Right cardiac atrium (tissue), 5 donors: ENCODE data around the gene TMEM18. TPM values are rescaled to one million over a fixed set of nuclear protein-coding genes. Genes with fewer than 3 reads are reported as not detected.
A peak's percentile ranks its signal among the peaks of the same experiment; 100 is the strongest.

Source experiments
- ATAC-seq, 2 donors: fragments of 200-7000 bp; cut with Tn5 transposase; one replicate each; pipeline versions ENCODE4 v1.8.0 to v1.9.1; 2020; ENCODE audit warnings: moderate library complexity in 2 of 2, mild to moderate bottlenecking in 1 of 2
- DNase-seq, 3 donors: peaks; one replicate each; pipeline ENCODE4 v3.0.0-alpha.2; 2020
- H3K27ac ChIP-seq: one replicate; pipeline ENCODE4 v1.5.1; 2013; ENCODE audit warnings: mild to moderate bottlenecking, low read length, control low read depth, moderate library complexity
- H3K27me3 ChIP-seq: one replicate; pipeline ENCODE4 v1.6.1; 2013; ENCODE audit not compliant: control insufficient read depth, insufficient read depth
- H3K4me1 ChIP-seq: one replicate; pipeline ENCODE4 v1.6.1; 2013; ENCODE audit warnings: low read length; ENCODE audit not compliant: control insufficient read depth, insufficient read depth
- H3K4me3 ChIP-seq: one replicate; pipeline ENCODE4 v1.5.1; 2013; ENCODE audit warnings: low read length, control low read depth
- H3K9me3 ChIP-seq: one replicate; pipeline ENCODE4 v1.6.1; 2013; ENCODE audit warnings: low read length; ENCODE audit not compliant: control insufficient read depth
- WGBS: extraction: QIAGEN DNeasy Blood & Tissue Kit; methylation state at CpG from one replicate; pipeline ENCODE4 v1.1.7; 2013; 5-methylcytosine and 5-hydroxymethylcytosine counted together
- intact Hi-C, 4 donors: fragments of 100-400 bp; cut with DNase I; formaldehyde crosslinking; loops; one replicate each; pipeline versions ENCODE4 v1.11.0 to v1.14.0; 2022 to 2023
- polyA plus RNA-seq: library from polyadenylated mRNA; stranded (reverse); fragments of 200-250 nt; gene quantifications from one replicate; pipeline ENCODE4 v1.2.3, GENCODE V29; 2013
- total RNA-seq, 4 donors: library from RNA; stranded (reverse); fragmentation: NEBNext Ultra II Directional; extraction: Animal tissue kit (Norgen Biotek cat#: 25700); gene quantifications; one replicate each; pipeline ENCODE4 v1.2.1, GENCODE V29; 2021
- donor health status: healthy with polysubstance abuse.
- donor health status: DM: no; HTN: yes; CAD: no.
- donor health status: DM: no; HTN: no; CAD: no.
- donor health status: DM: no; HTN: yes; CAD: no; lungs with severe emphysema.
- donor health status: DM: yes; HTN: yes; CAD: no.

The TMEM18 gene
- total and polyA plus RNA-seq, 5 donors: 10.6 to 16.4 (median 14.8) TPM

DNA sequence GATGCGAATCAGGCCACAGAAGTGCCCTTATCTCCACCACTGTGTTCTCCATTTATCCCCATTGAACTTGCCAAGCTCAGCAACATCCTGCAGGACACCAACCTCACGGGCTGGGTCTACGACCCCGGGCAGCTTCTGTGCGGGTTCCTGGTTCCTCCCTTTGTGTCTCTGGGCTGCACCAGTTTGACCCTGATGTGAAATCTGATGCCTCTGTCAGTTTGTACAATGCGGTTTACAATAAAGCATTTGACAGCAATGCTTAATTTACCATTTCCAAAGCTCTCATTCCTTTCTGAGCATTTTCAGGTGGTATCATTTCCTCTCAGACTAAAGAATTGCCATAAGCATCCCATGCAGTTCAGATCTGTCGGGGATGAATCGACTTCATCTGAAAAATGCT is 3.3 kb upstream of the TMEM18 start:
- 89% methylated on average over 8 of the region's 8 CpGs for WGBS
- H3K27ac ChIP-seq: no peak overlapping the region
- H3K4me3 ChIP-seq: no peak overlapping the region
- no peak for DNase-seq
- no peaks in the 10 kb centered on the region for H3K9me3 ChIP-seq
- no peak for ATAC-seq
- no peaks in the 10 kb centered on the region for H3K27me3 ChIP-seq
- intact Hi-C loops: no loop called here
- H3K4me1 ChIP-seq: no peaks in the 10 kb centered on the region

DNA sequence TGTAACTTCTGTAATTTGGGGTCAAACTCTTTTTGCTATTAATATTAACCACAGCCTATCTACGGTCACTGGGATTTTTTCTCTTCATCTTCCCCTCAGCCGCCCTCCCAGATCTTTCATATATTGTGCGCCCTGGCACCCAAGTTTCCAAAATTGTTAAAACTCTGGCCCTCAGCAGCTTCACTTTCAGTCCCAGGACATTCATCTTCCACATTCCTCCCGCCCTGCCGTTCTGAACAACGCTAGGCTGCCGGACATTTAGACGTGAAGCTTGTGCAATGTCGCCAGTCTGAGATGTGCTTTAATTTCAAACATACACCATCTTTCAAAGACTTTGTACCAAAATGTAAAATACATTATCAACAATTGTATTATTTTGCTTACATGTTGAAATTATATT is 1.8 kb upstream of the TMEM18 start:
- Histone ChIP-seq H3K4me3 (no peak overlapping the region), H3K9me3 (no peaks in the 10 kb centered on the region), H3K27me3 (no peaks in the 10 kb centered on the region), H3K4me1 (no peaks in the 10 kb centered on the region), H3K27ac (no peak overlapping the region)
- no peak for DNase-seq
- 91% methylated on average over 9 of the region's 9 CpGs for WGBS
- no peak for ATAC-seq
- intact Hi-C loops: no loop called here

DNA sequence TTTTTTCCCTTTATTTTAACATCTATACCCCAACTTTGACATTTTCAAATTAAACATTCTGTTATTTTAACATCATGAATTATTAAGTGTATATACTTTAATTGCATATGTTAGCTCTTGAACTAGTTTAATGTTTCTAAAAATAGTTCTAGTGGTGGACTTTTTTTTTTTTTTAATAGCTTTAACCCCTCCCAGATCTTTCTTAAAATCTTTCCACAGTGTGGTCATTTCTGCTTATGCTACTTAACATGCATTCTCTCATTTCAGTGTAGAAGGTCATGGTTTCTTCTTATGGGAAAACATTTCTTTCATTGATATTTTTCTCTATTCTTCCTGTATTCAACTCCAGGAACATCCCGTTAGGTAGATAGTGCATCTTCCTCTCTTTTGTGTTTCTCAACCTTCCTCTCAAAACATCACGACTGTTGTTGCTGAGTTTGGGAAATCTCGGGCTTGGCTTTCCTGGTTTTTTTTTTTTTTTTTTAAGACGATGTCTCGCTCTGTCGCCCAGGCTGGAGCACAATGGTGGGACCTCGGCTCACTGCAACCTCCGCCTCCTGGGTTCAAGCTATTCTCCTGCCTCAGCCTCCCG is 849 bp upstream of the TMEM18 start:
- ATAC-seq: no peak
- 64% methylated on average over 9 of the region's 9 CpGs for WGBS
- intact Hi-C loops: no loop called here

DNA sequence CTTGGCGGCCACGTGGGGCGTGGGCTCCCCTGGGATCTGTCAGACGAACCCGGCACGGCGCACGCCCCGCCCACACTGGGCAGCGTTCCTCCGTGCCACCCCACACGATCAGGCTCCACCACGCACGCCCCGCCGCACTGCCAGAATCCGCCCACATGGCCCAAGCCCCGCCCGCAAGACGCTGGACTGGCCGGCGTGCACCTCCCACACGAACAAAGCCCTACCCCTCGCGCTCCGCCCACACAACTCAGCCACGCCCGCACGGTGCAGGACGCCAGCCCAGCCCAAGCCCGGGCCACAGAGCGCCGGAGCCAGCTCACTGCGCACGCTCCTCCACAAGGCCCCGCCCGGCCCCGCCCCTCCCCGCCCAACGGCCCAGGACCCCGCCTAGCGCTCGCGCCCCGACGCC is 555 bp downstream of the TMEM18 start:
- Histone ChIP-seq H3K27me3 (no peaks in the 10 kb centered on the region), H3K4me3 (peak overlapping the region; percentile 72), H3K27ac (no peak overlapping the region), H3K4me1 (no peaks in the 10 kb centered on the region), H3K9me3 (no peaks in the 10 kb centered on the region)
- intact Hi-C loops: no loop called here
- peak; percentile 99 to 100 (median 100) for DNase-seq
- under 1% methylated on average over 46 of the region's 46 CpGs for WGBS
- peak; percentile 95 to 97 for ATAC-seq

More for the DNA sequence above, 849 bp upstream of the TMEM18 start:
- Histone ChIP-seq H3K4me3 (peak overlapping the region; percentile 72), H3K9me3 (no peaks in the 10 kb centered on the region), H3K4me1 (no peaks in the 10 kb centered on the region), H3K27me3 (no peaks in the 10 kb centered on the region), H3K27ac (no peak overlapping the region)
- DNase-seq: no peak

DNA sequence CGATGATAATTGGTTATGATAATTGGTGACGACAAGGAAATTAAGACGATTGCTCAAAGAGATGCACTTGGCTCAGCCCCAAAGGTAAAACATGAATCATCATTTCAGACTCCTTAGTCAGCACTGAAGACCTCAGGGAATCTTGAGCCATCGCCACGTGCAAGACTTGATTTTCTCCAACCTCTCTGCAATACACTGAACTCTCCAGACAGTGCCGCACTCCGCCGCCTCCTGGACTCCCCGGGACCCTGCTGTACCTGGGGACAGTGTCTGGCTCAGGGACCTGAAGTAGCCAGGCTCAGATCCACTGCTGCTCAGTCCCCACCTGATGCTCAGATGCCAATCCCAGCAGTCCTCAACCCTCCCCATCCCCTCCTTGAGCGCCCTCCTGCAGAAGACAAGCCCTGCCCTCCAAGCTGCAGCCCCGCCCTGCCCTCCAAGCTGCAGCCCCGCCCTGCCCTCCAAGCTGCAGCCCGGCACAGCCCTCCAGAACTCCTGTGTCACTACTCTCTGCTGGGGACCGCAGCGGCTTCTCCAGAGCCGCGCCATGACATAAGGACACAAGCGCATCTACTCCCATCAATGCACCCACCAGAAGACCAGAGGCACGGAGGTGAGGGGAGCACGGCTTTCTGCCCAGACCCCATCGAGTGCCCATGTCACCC is 1.1 kb downstream of the TMEM18 start:
- WGBS: 23% methylated on average over 21 of the region's 21 CpGs
- ATAC-seq (peak; percentile 20 to 35), DNase-seq (peak in 2 of 3 donors; percentile 55 to 76)
- Histone ChIP-seq H3K4me1 (no peaks in the 10 kb centered on the region), H3K4me3 (peak overlapping the region; percentile 21), H3K9me3 (no peaks in the 10 kb centered on the region), H3K27ac (no peak overlapping the region), H3K27me3 (no peaks in the 10 kb centered on the region)
- intact Hi-C loops: no loop called here

DNA sequence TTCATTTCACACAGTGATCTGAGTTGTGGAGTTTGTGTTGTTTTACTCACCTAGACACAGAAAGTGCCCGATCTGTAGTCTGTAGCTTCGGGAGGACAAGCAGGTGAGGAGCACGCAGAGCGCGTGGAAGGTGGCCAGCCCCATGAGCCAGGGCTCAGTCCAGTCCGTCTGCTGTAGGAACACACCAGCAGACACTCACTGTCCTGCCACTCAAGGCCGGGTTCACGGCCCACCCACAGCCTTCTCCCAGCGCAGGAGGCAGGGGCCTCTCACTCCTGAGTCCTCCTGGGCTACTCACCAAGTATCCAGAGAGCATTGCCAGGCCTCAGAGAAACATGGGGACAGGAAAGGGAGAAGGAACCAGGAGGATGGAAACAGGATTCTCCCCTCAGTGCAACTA is 1.7 kb downstream of the TMEM18 start:
- H3K4me1 ChIP-seq: no peaks in the 10 kb centered on the region
- H3K27ac ChIP-seq: no peak overlapping the region
- H3K9me3 ChIP-seq: no peaks in the 10 kb centered on the region
- intact Hi-C loops: no loop called here
- H3K27me3 ChIP-seq: no peaks in the 10 kb centered on the region
- no peak overlapping the region for H3K4me3 ChIP-seq
- ATAC-seq (no peak), DNase-seq (peak in 1 of 3 donors; percentile 65)
- WGBS: 91% methylated on average over 9 of the region's 9 CpGs

DNA sequence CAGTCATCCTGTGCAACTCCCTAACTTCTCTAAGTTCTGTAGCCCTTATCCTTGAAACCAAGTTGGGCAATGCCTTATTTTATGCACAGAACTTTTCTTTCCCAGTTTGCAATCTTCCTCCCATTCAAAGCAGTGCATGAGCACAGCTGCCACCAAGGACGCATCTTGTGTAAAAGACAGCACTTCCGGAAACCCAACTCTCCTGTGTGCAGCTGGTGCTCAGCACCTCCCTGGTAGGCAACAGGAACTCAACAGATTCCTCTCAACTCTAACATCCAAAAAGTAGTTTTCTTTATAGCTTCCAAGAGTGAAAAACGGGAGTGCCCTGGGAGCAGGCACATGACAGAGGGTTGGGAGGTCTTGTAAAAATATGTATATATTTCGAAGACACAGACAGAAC is 2.2 kb downstream of the TMEM18 start:
- no peaks in the 10 kb centered on the region for H3K27me3 ChIP-seq
- no peak overlapping the region for H3K4me3 ChIP-seq
- intact Hi-C loops: no loop called here
- no peaks in the 10 kb centered on the region for H3K9me3 ChIP-seq
- 90% methylated on average over 4 of the region's 4 CpGs for WGBS
- no peak overlapping the region for H3K27ac ChIP-seq
- ATAC-seq: no peak
- no peak for DNase-seq
- no peaks in the 10 kb centered on the region for H3K4me1 ChIP-seq

DNA sequence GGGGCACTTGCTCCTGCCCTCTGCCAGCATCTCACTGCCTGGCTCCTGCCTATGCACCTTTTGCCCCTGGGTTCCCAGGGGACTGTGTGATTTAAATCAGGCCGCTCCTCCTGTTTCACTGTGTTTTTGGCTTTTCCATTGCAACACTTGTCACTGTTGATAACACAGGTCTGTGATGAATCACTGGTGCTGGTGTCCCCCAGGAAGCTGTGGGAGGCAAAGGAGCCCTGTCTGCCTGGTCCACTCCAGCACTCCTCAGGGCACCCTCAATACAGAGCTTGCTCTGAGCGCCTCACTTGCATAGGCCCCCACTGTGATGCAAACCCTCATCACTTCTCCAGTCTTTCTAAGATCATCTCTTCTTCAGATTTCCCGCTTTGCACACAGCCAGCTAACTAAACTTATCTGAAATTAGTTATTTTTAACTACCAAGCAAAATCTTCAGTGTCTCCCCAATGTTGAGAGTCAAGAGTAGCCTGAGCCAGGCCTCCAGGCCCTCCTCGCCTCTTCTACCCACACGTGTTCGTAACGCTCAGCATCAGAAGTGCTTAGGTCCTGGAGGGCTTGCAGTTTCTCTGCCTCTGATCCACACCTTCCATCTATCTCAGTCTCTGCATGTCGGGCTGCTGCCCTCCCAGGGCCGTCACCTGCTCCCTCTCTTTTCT is 2.8 kb downstream of the TMEM18 start:
- Histone ChIP-seq H3K9me3 (no peaks in the 10 kb centered on the region), H3K27me3 (no peaks in the 10 kb centered on the region), H3K4me1 (no peaks in the 10 kb centered on the region), H3K4me3 (no peak overlapping the region), H3K27ac (no peak overlapping the region)
- intact Hi-C loops: no loop called here
- no peak for DNase-seq
- WGBS: 78% methylated on average over 9 of the region's 9 CpGs
- no peak for ATAC-seq

DNA sequence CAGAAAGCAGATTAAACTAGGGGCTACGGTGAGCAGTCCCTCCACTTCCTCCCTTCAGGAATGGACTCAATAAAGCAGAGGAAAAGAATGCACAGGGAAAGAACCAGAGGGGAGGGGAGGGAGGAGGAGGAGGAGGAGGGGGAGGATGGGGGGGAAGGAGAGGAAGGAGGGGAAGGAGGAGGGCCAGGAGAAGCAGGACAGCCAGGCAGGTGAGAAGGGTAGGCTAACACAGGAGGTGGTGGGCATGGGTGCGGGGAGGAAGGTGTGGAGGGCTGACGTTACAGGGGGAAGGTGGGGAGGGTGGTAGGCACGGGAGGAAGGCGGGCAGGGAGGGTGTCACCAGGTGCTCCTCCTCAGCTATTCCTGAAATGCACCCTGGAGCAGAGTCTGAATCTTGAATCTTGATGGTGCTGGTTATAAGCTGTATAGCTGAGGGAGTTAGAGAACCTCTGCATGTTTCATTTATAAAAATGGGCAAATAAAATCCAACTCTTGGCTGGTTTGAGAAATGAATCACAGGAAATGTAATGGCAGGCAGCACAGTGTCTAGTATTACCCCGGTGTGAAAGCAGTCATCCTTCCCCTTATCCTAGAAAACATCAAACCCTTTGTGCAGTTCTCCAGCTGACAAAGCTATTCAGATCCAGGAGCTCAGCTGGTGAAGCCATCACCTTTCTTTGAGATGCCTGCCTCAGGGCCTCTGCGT is 3.4 kb downstream of the TMEM18 start:
- ATAC-seq: no peak
- H3K4me1 ChIP-seq: no peaks in the 10 kb centered on the region
- no peaks in the 10 kb centered on the region for H3K27me3 ChIP-seq
- H3K9me3 ChIP-seq: no peaks in the 10 kb centered on the region
- intact Hi-C loops: no loop called here
- 72% methylated on average over 7 of the region's 7 CpGs for WGBS
- no peak overlapping the region for H3K27ac ChIP-seq
- no peak for DNase-seq
- H3K4me3 ChIP-seq: no peak overlapping the region

DNA sequence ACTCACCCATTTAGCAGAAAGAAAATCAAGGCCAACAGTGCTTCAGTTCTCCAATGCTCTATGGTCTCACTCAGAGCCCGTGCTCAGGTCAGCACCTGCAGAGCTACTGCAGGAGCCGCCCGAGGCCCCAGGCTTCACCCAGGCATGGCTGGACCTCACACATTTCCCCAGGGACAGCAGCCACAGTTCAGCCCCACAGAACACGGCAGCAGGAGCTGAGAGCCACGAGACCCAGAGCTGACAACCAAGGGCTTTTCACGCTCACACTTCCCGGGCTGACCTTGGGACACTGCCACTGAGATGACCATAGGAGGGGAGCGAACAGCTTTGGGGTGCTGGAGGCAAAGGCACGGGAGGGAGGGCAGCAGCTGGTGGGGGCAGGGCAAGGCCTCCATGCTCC is 4.2 kb downstream of the TMEM18 start:
- Histone ChIP-seq H3K9me3 (no peaks in the 10 kb centered on the region), H3K27me3 (no peaks in the 10 kb centered on the region), H3K4me3 (no peak overlapping the region), H3K27ac (no peak overlapping the region), H3K4me1 (no peaks in the 10 kb centered on the region)
- DNase-seq: no peak
- intact Hi-C loops: no loop called here
- ATAC-seq: no peak
- 84% methylated on average over 9 of the region's 9 CpGs for WGBS

DNA sequence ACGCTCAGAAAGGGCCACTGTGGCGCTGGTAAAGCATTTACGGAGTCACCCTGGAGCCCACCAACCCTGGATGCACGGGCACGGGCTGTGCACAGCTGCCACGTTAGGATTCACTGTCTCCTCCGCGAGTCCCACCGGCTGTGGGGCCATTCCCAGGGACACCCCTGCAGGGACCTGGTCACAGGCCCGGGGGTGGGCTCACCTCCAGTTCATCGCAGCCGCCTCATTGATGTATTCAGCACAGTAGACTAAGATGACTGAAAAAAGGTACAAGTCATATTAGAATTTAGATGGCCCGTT is 4.7 kb downstream of the TMEM18 start:
- intact Hi-C loops: no loop called here
- H3K27ac ChIP-seq: no peak overlapping the region
- H3K4me1 ChIP-seq: no peaks in the 10 kb centered on the region
- no peak for ATAC-seq
- DNase-seq: no peak
- H3K27me3 ChIP-seq: no peaks in the 10 kb centered on the region
- H3K4me3 ChIP-seq: no peak overlapping the region
- H3K9me3 ChIP-seq: no peaks in the 10 kb centered on the region
- 97% methylated on average over 13 of the region's 13 CpGs for WGBS
